Thyroid gland (tissue), 4 donors: ENCODE results near the gene RIMBP2. TPM values are rescaled to one million over a fixed set of nuclear protein-coding genes. Genes with fewer than 3 reads are reported as not detected.

Experiments
- DNase-seq, 2 donors: peaks; one replicate each; pipeline ENCODE4 v3.0.0-alpha.2; 2019
- H3K27ac ChIP-seq, 3 donors: fragments of 200-600 bp; sonication (generic); 1 replicate in 2 of 3; 2 replicates in 1 of 3; pipeline ENCODE4 v1.5.1; 2016 to 2019; ENCODE audit warnings: mild to moderate bottlenecking in 1 of 3, moderate library complexity in 1 of 3
- H3K27me3 ChIP-seq: fragments of 200-600 bp; sonication (generic); one replicate; pipeline ENCODE4 v1.5.1; 2019
- H3K36me3 ChIP-seq, 2 donors: fragments of 200-600 bp; sonication (generic); one replicate each; pipeline ENCODE4 v1.5.1; 2016 to 2019
- H3K4me1 ChIP-seq, 2 donors: fragments of 200-600 bp; sonication (generic); one replicate each; pipeline ENCODE4 v1.5.1; 2017 to 2019
- H3K4me3 ChIP-seq, 3 donors: fragments of 200-600 bp; sonication (generic); replicated peaks in 1 of 3; 1 replicate in 2 of 3; 2 replicates in 1 of 3; pipeline ENCODE4 v1.5.1; 2016; ENCODE audit warnings: mild to moderate bottlenecking in 1 of 3
- H3K9me3 ChIP-seq: fragments of 200-600 bp; sonication (generic); one replicate; pipeline ENCODE4 v1.5.1; 2017
- POLR2A ChIP-seq, 2 donors: fragments of 450-650 bp; IDR thresholded peaks; one replicate each; pipeline ENCODE4 v1.6.1; 2017; ENCODE audit warnings: antibody characterized with exemption in 2 of 2, mild to moderate bottlenecking in 2 of 2, moderate library complexity in 1 of 2
- WGBS, 2 donors: methylation state at CpG; one replicate each; pipeline ENCODE4 v1.1.5; 2017; 5-methylcytosine and 5-hydroxymethylcytosine counted together
- intact Hi-C: fragments of 100-400 bp; cut with DNase I; formaldehyde crosslinking; loops from one replicate; pipeline ENCODE4 v1.15.1; 2023
- total RNA-seq, 4 donors: library from RNA; depleted of rRNA; stranded (reverse); fragments of >200 nt; gene quantifications; one replicate each; pipeline ENCODE4 v1.2.3, GENCODE V29; 2016
- TF ChIP-seq, protein P1 (sequence below), 6 experiments: fragments of 200-600 bp in 3 of 6; fragments of 450-650 bp in 3 of 6; sonication (generic) in 3 of 6; IDR thresholded peaks; one replicate each; pipeline ENCODE4 v1.5.1; 2016 to 2019; ENCODE audit warnings: antibody characterized with exemption in 6 of 6, mild to moderate bottlenecking in 2 of 6, inconsistent platforms in 1 of 6, moderate library complexity in 1 of 6

RIMBP2 gene
- total RNA-seq, 4 donors from 2014 or later: 0.11 to 2.2 (median 0.63) TPM

DNA sequence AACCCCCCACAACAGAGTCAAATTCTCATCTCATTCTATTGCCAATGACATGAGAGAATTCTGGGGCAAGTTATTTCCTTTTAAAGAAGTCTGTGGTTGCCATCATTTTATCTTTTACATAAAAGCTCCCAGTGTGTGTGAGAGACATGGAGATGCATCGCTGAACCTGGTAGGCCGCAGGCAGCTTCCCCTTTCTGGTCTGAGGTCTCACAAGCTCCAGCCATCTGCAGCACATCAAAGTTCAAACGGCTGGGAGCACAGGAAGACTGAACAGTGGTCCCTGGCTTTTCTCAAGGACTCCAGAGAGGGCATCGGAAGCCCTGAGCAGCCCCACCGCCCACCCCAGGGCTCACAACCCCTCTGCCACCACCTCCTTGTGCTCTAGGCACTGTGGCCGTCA, 141.7 kb downstream of the RIMBP2 start:
- 56 to 73% methylated on average over 5 of the region's 6 CpGs for WGBS, 2 donors
- H3K27ac ChIP-seq: no peak overlapping the region
- peaks cover 0 to 5% of the 10 kb centered on the region in 2 donors for H3K4me1 ChIP-seq
- no peaks in the 10 kb centered on the region for H3K27me3 ChIP-seq
- intact Hi-C loops: no loop called here
- no peaks in the 10 kb centered on the region for H3K9me3 ChIP-seq
- no peak overlapping the region for H3K4me3 ChIP-seq
- TF ChIP-seq, protein P1, sequence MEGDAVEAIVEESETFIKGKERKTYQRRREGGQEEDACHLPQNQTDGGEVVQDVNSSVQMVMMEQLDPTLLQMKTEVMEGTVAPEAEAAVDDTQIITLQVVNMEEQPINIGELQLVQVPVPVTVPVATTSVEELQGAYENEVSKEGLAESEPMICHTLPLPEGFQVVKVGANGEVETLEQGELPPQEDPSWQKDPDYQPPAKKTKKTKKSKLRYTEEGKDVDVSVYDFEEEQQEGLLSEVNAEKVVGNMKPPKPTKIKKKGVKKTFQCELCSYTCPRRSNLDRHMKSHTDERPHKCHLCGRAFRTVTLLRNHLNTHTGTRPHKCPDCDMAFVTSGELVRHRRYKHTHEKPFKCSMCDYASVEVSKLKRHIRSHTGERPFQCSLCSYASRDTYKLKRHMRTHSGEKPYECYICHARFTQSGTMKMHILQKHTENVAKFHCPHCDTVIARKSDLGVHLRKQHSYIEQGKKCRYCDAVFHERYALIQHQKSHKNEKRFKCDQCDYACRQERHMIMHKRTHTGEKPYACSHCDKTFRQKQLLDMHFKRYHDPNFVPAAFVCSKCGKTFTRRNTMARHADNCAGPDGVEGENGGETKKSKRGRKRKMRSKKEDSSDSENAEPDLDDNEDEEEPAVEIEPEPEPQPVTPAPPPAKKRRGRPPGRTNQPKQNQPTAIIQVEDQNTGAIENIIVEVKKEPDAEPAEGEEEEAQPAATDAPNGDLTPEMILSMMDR (IDR thresholded peaks at IDR 0.05): no peak
- no peak for TF ChIP-seq POLR2A (IDR thresholded peaks at IDR 0.05)
- no peak for DNase-seq
- no peaks in the 10 kb centered on the region for H3K36me3 ChIP-seq

DNA sequence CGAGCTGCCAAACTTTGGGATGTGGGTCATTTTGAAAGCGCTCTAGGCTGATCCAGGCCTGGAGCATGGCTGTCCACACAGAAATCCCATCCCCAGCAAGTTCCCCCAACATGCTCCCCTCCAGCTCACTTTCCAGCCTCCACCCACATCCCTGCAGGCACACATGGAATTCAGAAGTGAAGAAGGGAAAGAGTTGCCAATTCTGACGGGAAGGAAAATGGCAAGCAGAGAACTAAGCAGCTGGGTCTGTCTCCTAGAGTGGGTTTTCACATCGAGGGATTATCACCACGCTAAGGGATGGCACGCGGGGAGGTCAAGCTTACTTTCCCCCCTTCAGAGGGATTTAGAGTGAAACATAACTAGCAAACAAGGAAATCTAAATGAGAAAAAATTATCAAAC, 142.3 kb downstream of the RIMBP2 start:
- no peak for TF ChIP-seq POLR2A (IDR thresholded peaks at IDR 0.05)
- TF ChIP-seq, protein P1 (IDR thresholded peaks at IDR 0.05): no peak
- Histone ChIP-seq H3K36me3 (no peaks in the 10 kb centered on the region), H3K9me3 (no peaks in the 10 kb centered on the region), H3K27ac (no peak overlapping the region), H3K4me1 (peaks cover 0 to 5% of the 10 kb centered on the region in 2 donors), H3K27me3 (no peaks in the 10 kb centered on the region), H3K4me3 (no peak overlapping the region)
- WGBS, 2 donors: 80% methylated on average over 7 of the region's 7 CpGs
- intact Hi-C loops: no loop called here
- no peak for DNase-seq

DNA sequence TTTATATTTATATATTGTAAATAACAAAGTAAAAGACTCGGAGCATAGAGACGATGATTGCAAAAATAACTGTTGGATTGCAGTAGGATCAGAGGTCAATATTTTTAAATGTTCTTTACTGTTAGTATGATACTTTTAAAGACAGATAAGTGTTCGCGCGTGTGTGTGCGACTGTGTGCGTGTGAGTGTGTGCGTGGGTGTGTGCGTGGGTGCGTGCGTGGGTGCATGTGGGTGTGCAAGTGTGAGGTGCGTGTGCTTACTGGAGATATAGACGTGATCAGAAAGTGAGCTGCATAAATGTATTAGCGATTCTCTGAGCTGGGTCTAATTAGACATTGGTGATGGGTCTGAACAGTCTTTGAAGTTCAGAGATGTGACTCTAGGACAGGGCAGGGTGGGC, 142.9 kb downstream of the RIMBP2 start:
- no peak for TF ChIP-seq POLR2A (IDR thresholded peaks at IDR 0.05)
- TF ChIP-seq, protein P1 (IDR thresholded peaks at IDR 0.05): no peak
- intact Hi-C loops: no loop called here
- Histone ChIP-seq H3K27ac (no peak overlapping the region), H3K27me3 (no peaks in the 10 kb centered on the region), H3K36me3 (no peaks in the 10 kb centered on the region), H3K4me3 (no peak overlapping the region), H3K4me1 (peaks cover 0 to 5% of the 10 kb centered on the region in 2 donors), H3K9me3 (no peaks in the 10 kb centered on the region)
- WGBS, 2 donors: 89 to 91% methylated on average over 14 of the region's 14 CpGs
- DNase-seq: no peak

DNA sequence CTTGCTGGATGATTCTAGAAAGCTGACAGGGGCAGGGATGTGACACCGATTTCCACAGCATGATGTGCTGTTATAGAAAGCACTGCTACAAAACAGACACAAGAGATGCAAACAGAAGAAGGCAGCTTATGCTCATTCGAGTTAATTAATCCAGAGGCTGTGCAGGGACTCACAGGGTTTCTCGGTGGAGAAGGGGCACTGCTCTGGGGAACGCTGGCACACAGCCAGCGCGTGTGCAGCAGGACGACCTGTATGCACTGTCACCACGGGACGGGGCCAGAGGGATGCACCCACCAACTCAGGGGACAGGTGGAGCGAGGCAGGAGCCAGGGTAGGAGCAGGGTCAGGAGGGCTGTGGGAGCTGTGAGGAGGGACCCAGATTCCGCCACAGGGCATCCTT, 143.5 kb downstream of the RIMBP2 start:
- H3K9me3 ChIP-seq: no peaks in the 10 kb centered on the region
- H3K4me3 ChIP-seq: no peak overlapping the region
- intact Hi-C loops: no loop called here
- no peak for DNase-seq
- H3K27ac ChIP-seq: no peak overlapping the region
- H3K36me3 ChIP-seq: no peaks in the 10 kb centered on the region
- no peaks in the 10 kb centered on the region for H3K27me3 ChIP-seq
- 41 to 45% methylated on average over 9 to 11 of the region's 11 CpGs for WGBS, 2 donors
- peaks cover 0 to 5% of the 10 kb centered on the region in 2 donors for H3K4me1 ChIP-seq
- TF ChIP-seq, protein P1 (IDR thresholded peaks at IDR 0.05): no peak
- no peak for TF ChIP-seq POLR2A (IDR thresholded peaks at IDR 0.05)

DNA sequence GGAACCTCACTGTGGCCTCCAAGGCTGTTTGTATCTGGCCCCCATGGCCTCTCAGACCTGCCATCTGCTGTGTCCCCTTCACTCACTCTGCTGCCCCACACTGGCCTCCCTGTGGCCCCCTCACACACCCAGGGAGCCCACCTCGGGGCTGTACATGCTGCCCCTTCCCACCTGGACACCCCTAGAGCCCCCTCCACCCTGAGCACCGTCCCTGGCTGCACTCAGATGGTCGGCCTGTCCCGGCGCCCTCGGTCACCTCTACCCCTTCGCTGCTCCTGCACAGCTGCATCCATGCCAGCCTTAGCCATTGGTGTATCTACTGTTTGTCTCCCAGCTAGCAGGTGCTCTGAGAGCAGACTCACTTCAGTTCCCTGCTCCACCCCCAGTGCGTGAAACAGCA, 144.4 kb downstream of the RIMBP2 start:
- WGBS, 2 donors: 79 to 84% methylated on average over 7 to 8 of the region's 8 CpGs
- H3K9me3 ChIP-seq: no peaks in the 10 kb centered on the region
- H3K4me1 ChIP-seq: peaks cover 0 to 5% of the 10 kb centered on the region in 2 donors
- no peak overlapping the region for H3K4me3 ChIP-seq
- no peak for TF ChIP-seq POLR2A (IDR thresholded peaks at IDR 0.05)
- TF ChIP-seq, protein P1 (IDR thresholded peaks at IDR 0.05): no peak
- no peak for DNase-seq
- H3K36me3 ChIP-seq: no peaks in the 10 kb centered on the region
- no peak overlapping the region for H3K27ac ChIP-seq
- intact Hi-C loops: no loop called here
- H3K27me3 ChIP-seq: no peaks in the 10 kb centered on the region
